GM12891 (cell line): Measurements from ENCODE around the gene TMIE.

ENCODE experiments used
- POLR2A ChIP-seq: IDR thresholded peaks from 2 replicates; pipeline ENCODE4 v1.6.1; 2011; ENCODE audit warnings: low read depth, low read length, control low read depth
- POLR2AphosphoS5 ChIP-seq: IDR thresholded peaks from 2 replicates; pipeline ENCODE4 v1.6.1; 2011; ENCODE audit warnings: low read depth, low read length, control low read depth
- SPI1 ChIP-seq: IDR thresholded peaks from 2 replicates; pipeline ENCODE4 v1.6.1; 2011; ENCODE audit warnings: low read depth, low read length, control low read depth
- TAF1 ChIP-seq: IDR thresholded peaks from 2 replicates; pipeline ENCODE4 v1.6.1; 2011; ENCODE audit warnings: low read depth, low read length, control low read depth

DNA sequence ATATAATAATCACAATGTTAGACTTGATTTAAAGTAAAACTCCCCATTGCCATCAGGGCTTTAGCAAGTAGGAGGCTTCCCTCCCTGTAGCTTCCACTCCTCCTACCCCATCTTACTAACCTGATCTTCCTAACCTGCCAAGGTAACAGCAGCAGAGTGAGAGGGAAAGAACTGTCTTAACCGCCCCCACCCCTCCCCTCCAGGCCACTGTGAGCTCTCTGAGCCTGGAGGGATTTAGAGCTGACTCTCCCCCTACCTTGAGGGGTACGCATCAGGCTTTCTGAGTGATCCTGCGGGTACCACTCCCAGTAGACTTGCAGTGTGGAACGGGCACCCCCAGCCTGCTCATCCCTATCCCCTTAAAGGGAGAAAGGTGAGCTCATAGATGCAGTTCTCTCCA, 27.8 kb downstream of the TMIE start:
- TF ChIP-seq TAF1 (no peak), POLR2AphosphoS5 (no peak), SPI1 (no peak), POLR2A (no peak)
